8988T (cell line): ENCODE results near the gene ZNF468.
A peak's percentile ranks its signal among the peaks of the same experiment; 100 is the strongest.
"Not testable (repeated sequence)": the region's sequence is repeated elsewhere in the genome, so short reads cannot be mapped to it uniquely, and the experiment has no call there.

Experiments used
- DNase-seq: peaks from one replicate; pipeline ENCODE4 v3.0.0; 2011

The ZNF468 gene

GRCh38 chr19:52823676-52824075, 33.7 kb downstream of the ZNF468 start:
- DNase-seq = no peak

GRCh38 chr19:52821204-52821960, 36.0 kb downstream of the ZNF468 start, which contains the start of gene ZNF28:
Gene ZNF28, minus strand, starts transcription at chr19:52821633. Its CDS starts 3,675 bp downstream, at chr19:52817958.
- peak; percentile 34 for DNase-seq

GRCh38 chr19:52820472-52821203, 36.8 kb downstream of the ZNF468 start:
- DNase-seq = not testable (repeated sequence)

- no peak for DNase-seq
These were observed 47.6 kb downstream of the ZNF468 start for GRCh38 chr19:52809801-52810200.

GRCh38 chr19:52799950-52800640, 57.3 kb downstream of the ZNF468 start:
- not testable (repeated sequence) for DNase-seq

GRCh38 chr19:52789440-52789839, 68.0 kb downstream of the ZNF468 start:
- DNase-seq = no peak
